AG10803 (cell line): ENCODE results near the gene RETREG1.

Source experiments
- DNase-seq: peaks from one replicate; pipeline ENCODE4 v3.0.0; 2010; ENCODE audit warnings: low read depth
- H3K4me3 ChIP-seq: 2 replicates; pipeline ENCODE4 v1.5.1; 2011; ENCODE audit warnings: mild to moderate bottlenecking, low read length, control low read depth
- CTCF ChIP-seq: conservative IDR thresholded peaks from 2 replicates; pipeline ENCODE4 v1.5.1; 2011; ENCODE audit warnings: mild to moderate bottlenecking, low read length, control low read depth, inconsistent platforms

The RETREG1 gene

GRCh38 chr5:16565118-16565517, 51.7 kb downstream of the RETREG1 start:
- no peak for DNase-seq
- H3K4me3 ChIP-seq: no peak overlapping the region
- no peak for TF ChIP-seq CTCF

- DNase-seq: no peak
- no peak for TF ChIP-seq CTCF
- no peak overlapping the region for H3K4me3 ChIP-seq
Measured at GRCh38 chr5:16564248-16564867, 52.4 kb downstream of the RETREG1 start.

GRCh38 chr5:16563686-16564085, 53.1 kb downstream of the RETREG1 start:
- DNase-seq: no peak
- no peak overlapping the region for H3K4me3 ChIP-seq
- no peak for TF ChIP-seq CTCF

- no peak for DNase-seq
- TF ChIP-seq CTCF: no peak
- H3K4me3 ChIP-seq: no peak overlapping the region
Measured at GRCh38 chr5:16561660-16562059, 55.1 kb downstream of the RETREG1 start.

GRCh38 chr5:16559702-16560101, 57.1 kb downstream of the RETREG1 start:
- DNase-seq: no peak
- no peak overlapping the region for H3K4me3 ChIP-seq
- no peak for TF ChIP-seq CTCF

- DNase-seq: no peak
- H3K4me3 ChIP-seq: no peak overlapping the region
Measured at GRCh38 chr5:16558984-16559629, 57.7 kb downstream of the RETREG1 start.

More at GRCh38 chr5:16558984-16559629, 57.7 kb downstream of the RETREG1 start:
- no peak for TF ChIP-seq CTCF
